ENCODE results near the gene DDC. TPM values are rescaled to one million over a fixed set of nuclear protein-coding genes. Genes with fewer than 3 reads are reported as not detected.

The DDC gene
- total and polyA plus RNA-seq, 4 donors: 27.2 to 74.9 (median 58.6) TPM

- TF ChIP-seq SP1 (IDR thresholded peaks at IDR 0.05): no peak
- no peak for TF ChIP-seq HNF4G (IDR thresholded peaks at IDR 0.05)
- TF ChIP-seq ATF3 (IDR thresholded peaks at IDR 0.05): no peak
- TF ChIP-seq TAF1 (conservative IDR thresholded peaks at IDR 0.05): no peak
- TF ChIP-seq MAX (IDR thresholded peaks at IDR 0.05): no peak
- no peak for TF ChIP-seq FOXA2 (IDR thresholded peaks at IDR 0.05)
- TF ChIP-seq JUND (IDR thresholded peaks at IDR 0.05): no peak
- no peak for TF ChIP-seq CTCF (IDR thresholded peaks at IDR 0.05; ENCODE audit: low read depth, low read length, missing input control)
- no peak for TF ChIP-seq GABPA (IDR thresholded peaks at IDR 0.05 in 1 of 2, conservative IDR thresholded peaks at IDR 0.05 in 1 of 2)
- TF ChIP-seq ZBTB33 (IDR thresholded peaks at IDR 0.05): no peak
- TF ChIP-seq YY1 (IDR thresholded peaks at IDR 0.05): no peak
- no peak for TF ChIP-seq RAD21 (IDR thresholded peaks at IDR 0.05)
- TF ChIP-seq RXRA (IDR thresholded peaks at IDR 0.05): no peak
- TF ChIP-seq HNF4A (conservative IDR thresholded peaks at IDR 0.05): no peak
- H3K27ac ChIP-seq (ENCODE audit: low read depth in 1 of 2, low read length in 2 of 2): no peak overlapping the region
- DNase-seq (ENCODE audit: low spot score): no peak
- H3K4me1 ChIP-seq (ENCODE audit: control insufficient read depth in 4 of 4, insufficient read depth in 4 of 4, low read length in 3 of 4): peaks cover 4 to 17% (median 10%) of the 10 kb centered on the region in 4 donors
- H3K4me3 ChIP-seq (ENCODE audit: low read depth in 1 of 3, low read length in 3 of 3): no peak overlapping the region
- peaks cover 0 to 2% (median 0%) of the 10 kb centered on the region in 4 donors for H3K36me3 ChIP-seq (ENCODE audit: control insufficient read depth in 4 of 4, insufficient read depth in 3 of 4, low read depth in 1 of 4, low read length in 3 of 4)
- H3K9ac ChIP-seq (ENCODE audit: low read depth in 1 of 2, low read length in 2 of 2): no peak overlapping the region
- H3K9me3 ChIP-seq (ENCODE audit: control insufficient read depth in 4 of 4, low read length in 3 of 4): no peaks in the 10 kb centered on the region
- WGBS: 96% methylated on average over 4 of the region's 4 CpGs
- H3K27me3 ChIP-seq (ENCODE audit: control insufficient read depth in 4 of 4, insufficient read depth in 4 of 4, low read length in 3 of 4): no peaks in the 10 kb centered on the region
Measured at GRCh38 chr7:50473531-50473930, 91.7 kb downstream of the DDC start.

- no peak for TF ChIP-seq FOXA1 (IDR thresholded peaks at IDR 0.05)
- no peak for TF ChIP-seq YY1 (IDR thresholded peaks at IDR 0.05)
- TF ChIP-seq REST (IDR thresholded peaks at IDR 0.05): no peak
- TF ChIP-seq CTCF (IDR thresholded peaks at IDR 0.05; ENCODE audit: low read depth, low read length, missing input control): no peak
- Histone ChIP-seq H3K27me3 (ENCODE audit: control insufficient read depth in 4 of 4, insufficient read depth in 4 of 4, low read length in 3 of 4) (no peaks in the 10 kb centered on the region), H3K9ac (ENCODE audit: low read depth in 1 of 2, low read length in 2 of 2) (no peak overlapping the region), H3K4me3 (ENCODE audit: low read depth in 1 of 3, low read length in 3 of 3) (no peak overlapping the region), H3K27ac (ENCODE audit: low read depth in 1 of 2, low read length in 2 of 2) (no peak overlapping the region), H3K9me3 (ENCODE audit: control insufficient read depth in 4 of 4, low read length in 3 of 4) (no peaks in the 10 kb centered on the region), H3K4me1 (ENCODE audit: control insufficient read depth in 4 of 4, insufficient read depth in 4 of 4, low read length in 3 of 4) (peaks cover 4 to 20% (median 12%) of the 10 kb centered on the region in 4 donors), H3K36me3 (ENCODE audit: control insufficient read depth in 4 of 4, insufficient read depth in 3 of 4, low read depth in 1 of 4, low read length in 3 of 4) (peaks cover 0 to 2% (median 0%) of the 10 kb centered on the region in 4 donors)
- WGBS: 94% methylated on average over 7 of the region's 7 CpGs
- DNase-seq (ENCODE audit: low spot score): no peak
Measured at GRCh38 chr7:50472427-50472826, 92.8 kb downstream of the DDC start.
